Testis (tissue), 3 donors: ENCODE data around the gene PRDX6. TPM values are rescaled to one million over a fixed set of nuclear protein-coding genes. Genes with fewer than 3 reads are reported as not detected.

Experiments
- DNase-seq: peaks from one replicate; pipeline ENCODE4 v3.0.0-alpha.2; 2019
- H3K27ac ChIP-seq, 2 donors: fragments of 200-600 bp; sonication (generic); one replicate each; pipeline ENCODE4 v1.5.1; 2019
- H3K27me3 ChIP-seq: fragments of 200-600 bp; sonication (generic); one replicate; pipeline ENCODE4 v1.5.1; 2019
- H3K36me3 ChIP-seq: fragments of 200-600 bp; sonication (generic); one replicate; pipeline ENCODE4 v1.5.1; 2017; ENCODE audit warnings: low read depth; ENCODE audit errors: missing control alignments
- H3K4me1 ChIP-seq: fragments of 200-600 bp; sonication (generic); one replicate; pipeline ENCODE4 v1.5.1; 2019
- H3K4me3 ChIP-seq, 2 donors: fragments of 200-600 bp; sonication (generic); one replicate each; pipeline ENCODE4 v1.5.1; 2017 to 2019
- H3K9me3 ChIP-seq: fragments of 200-600 bp; sonication (generic); one replicate; pipeline ENCODE4 v1.5.1; 2017
- POLR2A ChIP-seq: fragments of 450-650 bp; IDR thresholded peaks from one replicate; pipeline ENCODE4 v1.6.1; 2017; ENCODE audit warnings: antibody characterized with exemption, mild to moderate bottlenecking, moderate library complexity
- WGBS, 2 donors: methylation state at CpG; one replicate each; pipeline ENCODE4 v1.1.5; 2018; 5-methylcytosine and 5-hydroxymethylcytosine counted together
- intact Hi-C: fragments of 100-400 bp; cut with DNase I; formaldehyde crosslinking; loops from one replicate; pipeline ENCODE4 v1.15.1; 2023; ENCODE audit warnings: low total_unique reads
- polyA plus RNA-seq: library from polyadenylated mRNA; stranded (reverse); fragments of 350-450 nt; fragmentation: Illumina TruSeq; extraction: RNeasy Lipid Tissue Mini Kit (QIAGEN cat#74804); gene quantifications from one replicate; pipeline ENCODE4 v1.2.3, GENCODE V29; 2014; ENCODE audit warnings: low read depth, low replicate concordance; ENCODE audit not compliant: insufficient read depth
- total RNA-seq, 2 donors: library from RNA; depleted of rRNA; stranded (reverse); fragments of >200 nt; gene quantifications; one replicate each; pipeline ENCODE4 v1.2.3, GENCODE V29; 2016
- TF ChIP-seq, protein P1 (sequence below), 3 experiments: fragments of 450-650 bp in 2 of 3; fragments of 200-600 bp in 1 of 3; sonication (generic) in 1 of 3; IDR thresholded peaks; one replicate each; pipeline ENCODE4 v1.5.1; 2016 to 2019; ENCODE audit warnings: antibody characterized with exemption in 3 of 3, mild to moderate bottlenecking in 2 of 3, moderate library complexity in 1 of 3

The PRDX6 gene
- total and polyA plus RNA-seq, 3 donors from 2014 or later: 376 to 458 (median 385) TPM

DNA sequence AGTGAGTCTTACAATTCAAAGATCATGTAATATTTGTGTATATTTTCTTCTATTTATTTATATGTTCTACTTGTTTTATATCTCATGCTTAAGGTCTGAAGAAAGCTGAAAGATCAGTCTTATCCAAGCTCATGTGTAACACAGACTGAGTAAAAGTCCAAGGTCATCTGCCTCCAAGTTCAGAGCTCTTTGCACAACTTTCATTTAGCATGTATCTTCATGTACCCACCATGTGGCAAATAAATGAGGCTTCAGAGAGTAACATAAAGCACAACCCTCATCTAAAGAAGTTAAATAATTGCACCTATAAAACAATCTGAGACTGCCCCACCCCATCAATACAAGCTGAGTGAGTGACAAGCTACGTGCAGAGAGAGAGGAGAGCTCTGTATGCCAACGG, 38.5 kb upstream of the PRDX6 start:
- 38 to 83% methylated on average over 2 of the region's 2 CpGs for WGBS, 2 donors
- no peaks in the 10 kb centered on the region for H3K27me3 ChIP-seq
- intact Hi-C loops: no loop called here
- TF ChIP-seq POLR2A: no peak
- TF ChIP-seq, protein P1, sequence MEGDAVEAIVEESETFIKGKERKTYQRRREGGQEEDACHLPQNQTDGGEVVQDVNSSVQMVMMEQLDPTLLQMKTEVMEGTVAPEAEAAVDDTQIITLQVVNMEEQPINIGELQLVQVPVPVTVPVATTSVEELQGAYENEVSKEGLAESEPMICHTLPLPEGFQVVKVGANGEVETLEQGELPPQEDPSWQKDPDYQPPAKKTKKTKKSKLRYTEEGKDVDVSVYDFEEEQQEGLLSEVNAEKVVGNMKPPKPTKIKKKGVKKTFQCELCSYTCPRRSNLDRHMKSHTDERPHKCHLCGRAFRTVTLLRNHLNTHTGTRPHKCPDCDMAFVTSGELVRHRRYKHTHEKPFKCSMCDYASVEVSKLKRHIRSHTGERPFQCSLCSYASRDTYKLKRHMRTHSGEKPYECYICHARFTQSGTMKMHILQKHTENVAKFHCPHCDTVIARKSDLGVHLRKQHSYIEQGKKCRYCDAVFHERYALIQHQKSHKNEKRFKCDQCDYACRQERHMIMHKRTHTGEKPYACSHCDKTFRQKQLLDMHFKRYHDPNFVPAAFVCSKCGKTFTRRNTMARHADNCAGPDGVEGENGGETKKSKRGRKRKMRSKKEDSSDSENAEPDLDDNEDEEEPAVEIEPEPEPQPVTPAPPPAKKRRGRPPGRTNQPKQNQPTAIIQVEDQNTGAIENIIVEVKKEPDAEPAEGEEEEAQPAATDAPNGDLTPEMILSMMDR (IDR thresholded peaks at IDR 0.05): no peak
- no peaks in the 10 kb centered on the region for H3K36me3 ChIP-seq
- DNase-seq: no peak
- no peak overlapping the region for H3K4me3 ChIP-seq
- H3K9me3 ChIP-seq: no peaks in the 10 kb centered on the region
- peak overlapping the region in 1 of 2 donors; percentile 6 for H3K27ac ChIP-seq
- peaks cover 8% of the 10 kb centered on the region for H3K4me1 ChIP-seq

DNA sequence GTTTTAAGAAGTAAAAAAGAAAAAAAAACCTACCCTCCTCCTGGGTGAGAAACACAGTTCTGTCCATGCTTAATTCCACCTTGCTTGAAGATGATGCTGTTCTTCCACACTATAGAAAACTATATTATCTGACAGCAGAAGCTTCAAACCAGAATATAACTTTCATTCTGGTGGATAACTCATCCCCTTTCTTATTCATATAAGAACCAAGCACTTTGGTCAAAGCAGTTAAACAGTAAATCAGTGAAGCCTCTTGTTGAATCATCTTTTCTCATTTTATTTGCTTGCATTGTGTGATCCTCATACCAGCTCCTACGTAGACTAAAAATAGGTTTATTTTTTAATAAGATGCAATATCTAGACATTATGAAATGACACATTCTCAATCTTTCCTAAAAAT, 36.7 kb upstream of the PRDX6 start:
- no peak overlapping the region for H3K4me3 ChIP-seq
- no peaks in the 10 kb centered on the region for H3K27me3 ChIP-seq
- H3K36me3 ChIP-seq: no peaks in the 10 kb centered on the region
- H3K4me1 ChIP-seq: peaks cover 8% of the 10 kb centered on the region
- H3K27ac ChIP-seq: peak overlapping the region in 1 of 2 donors; percentile 57
- DNase-seq: no peak
- TF ChIP-seq, protein P1 (IDR thresholded peaks at IDR 0.05): no peak
- TF ChIP-seq POLR2A: no peak
- intact Hi-C loops: no loop called here
- no peaks in the 10 kb centered on the region for H3K9me3 ChIP-seq
- 96 to 100% methylated on average over 1 of the region's 1 CpG for WGBS, 2 donors

DNA sequence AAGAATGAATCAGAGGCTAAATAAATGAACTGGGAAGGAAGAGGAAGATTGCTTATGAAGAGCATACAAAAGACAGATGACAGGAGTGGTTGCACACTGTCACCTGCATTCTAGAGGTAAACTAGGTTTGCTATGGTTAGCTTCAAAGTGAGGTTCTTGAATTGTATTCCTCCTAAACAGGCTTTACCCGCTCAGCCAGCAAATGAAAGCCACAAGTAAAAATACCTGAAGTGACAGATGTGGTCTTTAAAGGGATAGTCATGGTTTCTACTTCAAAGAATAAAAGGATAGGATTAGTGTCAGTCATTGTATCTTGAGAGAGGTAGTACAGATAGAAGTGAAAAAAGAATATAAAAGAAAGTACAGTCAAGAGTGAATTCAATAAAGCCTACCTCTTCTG, 32.4 kb upstream of the PRDX6 start:
- intact Hi-C loops: no loop called here
- H3K36me3 ChIP-seq: no peaks in the 10 kb centered on the region
- 95 to 100% methylated on average over 1 of the region's 1 CpG for WGBS, 2 donors

DNA sequence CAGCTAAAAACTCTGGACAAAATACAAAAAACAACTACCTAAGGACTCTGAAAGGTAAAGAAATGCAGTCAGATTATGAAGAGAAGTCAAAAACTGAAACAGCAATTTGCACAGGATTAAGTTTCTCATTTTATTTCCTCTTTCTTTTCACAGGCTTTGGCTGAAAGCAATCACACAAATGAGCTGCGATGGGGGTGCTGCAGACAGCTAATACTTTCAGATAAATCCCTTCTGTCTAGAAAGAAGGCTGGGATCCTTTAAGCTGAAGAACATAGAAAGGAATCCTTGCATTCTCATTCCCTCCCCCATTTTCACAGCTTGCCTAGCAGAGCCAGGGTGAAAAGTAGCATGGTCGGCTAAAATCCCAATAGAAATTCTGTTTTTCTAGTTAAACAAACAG, 32.0 kb upstream of the PRDX6 start:
- intact Hi-C loops: no loop called here
- 82 to 91% methylated on average over 2 of the region's 2 CpGs for WGBS, 2 donors
- Histone ChIP-seq H3K36me3 (no peaks in the 10 kb centered on the region), H3K4me1 (no peaks in the 10 kb centered on the region), H3K4me3 (no peak overlapping the region), H3K9me3 (no peaks in the 10 kb centered on the region), H3K27ac (no peak overlapping the region), H3K27me3 (no peaks in the 10 kb centered on the region)
- TF ChIP-seq POLR2A: no peak
- TF ChIP-seq, protein P1 (IDR thresholded peaks at IDR 0.05): no peak
- DNase-seq: no peak

More for the DNA sequence above, 32.4 kb upstream of the PRDX6 start:
- H3K4me3 ChIP-seq: no peak overlapping the region
- H3K4me1 ChIP-seq: peaks cover 2% of the 10 kb centered on the region
- H3K27ac ChIP-seq: no peak overlapping the region
- H3K27me3 ChIP-seq: no peaks in the 10 kb centered on the region
- TF ChIP-seq, protein P1 (IDR thresholded peaks at IDR 0.05): no peak
- TF ChIP-seq POLR2A: no peak
- no peaks in the 10 kb centered on the region for H3K9me3 ChIP-seq
- no peak for DNase-seq

DNA sequence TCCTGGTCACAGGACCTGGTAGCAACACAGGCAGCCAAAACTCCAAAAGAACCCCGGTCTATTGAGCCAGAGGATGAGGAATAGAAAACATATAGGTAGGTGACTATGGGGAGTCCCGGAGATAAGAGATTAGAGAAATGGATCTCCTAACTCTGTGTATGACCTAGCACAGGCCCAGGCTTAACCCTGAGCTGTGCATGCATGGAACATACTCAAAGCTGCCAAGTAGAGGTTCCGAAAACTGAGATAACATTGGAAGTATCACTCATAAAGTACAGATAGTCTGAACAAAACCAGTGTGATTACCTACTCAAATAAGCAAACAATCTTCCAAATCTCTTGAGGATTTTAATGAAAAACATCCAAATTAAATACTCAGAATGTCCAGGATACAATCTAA, 31.5 kb upstream of the PRDX6 start:
- DNase-seq: no peak
- Histone ChIP-seq H3K9me3 (no peaks in the 10 kb centered on the region), H3K36me3 (no peaks in the 10 kb centered on the region), H3K27ac (no peak overlapping the region), H3K4me1 (no peaks in the 10 kb centered on the region), H3K27me3 (no peaks in the 10 kb centered on the region), H3K4me3 (no peak overlapping the region)
- intact Hi-C loops: no loop called here
- no peak for TF ChIP-seq POLR2A
- TF ChIP-seq, protein P1 (IDR thresholded peaks at IDR 0.05): no peak
- 76 to 80% methylated on average over 3 of the region's 3 CpGs for WGBS, 2 donors
